ENCODE data around the gene CHRNB2. TPM values are rescaled to one million over a fixed set of nuclear protein-coding genes. Genes with fewer than 3 reads are reported as not detected.

The CHRNB2 gene
- total RNA-seq, 6 donors from 2014 or later = 0.15 TPM; not detected in 5

DNA sequence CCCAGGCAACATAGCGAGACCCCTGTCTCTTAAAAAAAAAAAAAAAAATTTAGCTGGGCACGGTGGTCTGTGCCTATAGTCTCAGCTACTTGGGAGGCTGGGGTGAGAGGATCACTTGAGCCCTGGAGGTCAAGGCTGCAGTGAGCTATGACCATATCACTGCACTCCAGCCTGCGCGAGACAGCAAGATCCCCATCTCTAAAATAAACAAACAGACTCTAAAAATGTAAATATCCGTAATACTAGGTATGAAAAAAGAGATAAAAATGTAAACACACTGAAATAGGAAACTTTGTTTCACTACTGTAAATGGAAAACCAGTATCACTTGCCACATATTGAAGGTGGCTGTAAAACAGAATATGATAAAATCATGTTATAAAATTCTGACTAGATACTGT lies 23.2 kb downstream of the CHRNB2 start:
- no peak for TF ChIP-seq POLR2AphosphoS5 (IDR thresholded peaks at IDR 0.05)
- TF ChIP-seq, protein P1, sequence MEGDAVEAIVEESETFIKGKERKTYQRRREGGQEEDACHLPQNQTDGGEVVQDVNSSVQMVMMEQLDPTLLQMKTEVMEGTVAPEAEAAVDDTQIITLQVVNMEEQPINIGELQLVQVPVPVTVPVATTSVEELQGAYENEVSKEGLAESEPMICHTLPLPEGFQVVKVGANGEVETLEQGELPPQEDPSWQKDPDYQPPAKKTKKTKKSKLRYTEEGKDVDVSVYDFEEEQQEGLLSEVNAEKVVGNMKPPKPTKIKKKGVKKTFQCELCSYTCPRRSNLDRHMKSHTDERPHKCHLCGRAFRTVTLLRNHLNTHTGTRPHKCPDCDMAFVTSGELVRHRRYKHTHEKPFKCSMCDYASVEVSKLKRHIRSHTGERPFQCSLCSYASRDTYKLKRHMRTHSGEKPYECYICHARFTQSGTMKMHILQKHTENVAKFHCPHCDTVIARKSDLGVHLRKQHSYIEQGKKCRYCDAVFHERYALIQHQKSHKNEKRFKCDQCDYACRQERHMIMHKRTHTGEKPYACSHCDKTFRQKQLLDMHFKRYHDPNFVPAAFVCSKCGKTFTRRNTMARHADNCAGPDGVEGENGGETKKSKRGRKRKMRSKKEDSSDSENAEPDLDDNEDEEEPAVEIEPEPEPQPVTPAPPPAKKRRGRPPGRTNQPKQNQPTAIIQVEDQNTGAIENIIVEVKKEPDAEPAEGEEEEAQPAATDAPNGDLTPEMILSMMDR (IDR thresholded peaks at IDR 0.05) = no peak
- TF ChIP-seq POLR2A (IDR thresholded peaks at IDR 0.05) = no peak
- no peak for TF ChIP-seq EP300 (IDR thresholded peaks at IDR 0.05)
- Histone ChIP-seq H3K9me3 (no peaks in the 10 kb centered on the region), H3K27me3 (no peaks in the 10 kb centered on the region), H3K27ac (no peak overlapping the region), H3K36me3 (peaks cover 76 to 99% (median 95%) of the 10 kb centered on the region in 4 donors), H3K4me1 (no peaks in the 10 kb centered on the region), H3K4me3 (no peak overlapping the region)
- WGBS, 2 donors = 77 to 88% methylated on average over 5 of the region's 5 CpGs
- DNase-seq = no peak
- no peak for ATAC-seq (ENCODE audit: low FRiP score in 2 of 2)

DNA sequence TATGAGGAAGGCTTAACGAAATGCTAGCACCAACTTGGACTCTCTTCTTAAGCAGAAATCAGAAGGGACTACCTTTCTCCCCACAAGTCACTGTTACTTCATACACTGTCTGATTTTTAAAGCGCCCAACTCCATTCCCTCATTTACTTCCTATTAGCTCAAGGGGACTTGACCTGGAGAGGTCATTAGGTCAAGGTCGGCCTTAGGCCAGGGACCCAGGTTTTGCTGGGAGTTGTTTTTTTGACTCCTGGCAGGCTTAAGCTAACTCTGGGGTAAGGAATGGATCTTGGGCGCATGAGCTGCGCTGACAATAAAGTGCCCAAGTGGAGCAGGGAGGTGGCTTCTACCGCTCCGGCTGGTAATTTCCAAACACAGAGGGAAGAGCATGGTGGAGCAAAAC lies 23.6 kb downstream of the CHRNB2 start:
- 94 to 98% methylated on average over 7 of the region's 7 CpGs for WGBS, 2 donors
- Histone ChIP-seq H3K4me3 (no peak overlapping the region), H3K27ac (no peak overlapping the region), H3K36me3 (peaks cover 76 to 99% (median 95%) of the 10 kb centered on the region in 4 donors), H3K9me3 (no peaks in the 10 kb centered on the region), H3K4me1 (no peaks in the 10 kb centered on the region), H3K27me3 (no peaks in the 10 kb centered on the region)
- no peak for TF ChIP-seq POLR2A (IDR thresholded peaks at IDR 0.05)
- TF ChIP-seq, protein P1 (IDR thresholded peaks at IDR 0.05) = no peak
- TF ChIP-seq EP300 (IDR thresholded peaks at IDR 0.05) = no peak
- DNase-seq (no peak), ATAC-seq (ENCODE audit: low FRiP score in 2 of 2) (no peak)

DNA sequence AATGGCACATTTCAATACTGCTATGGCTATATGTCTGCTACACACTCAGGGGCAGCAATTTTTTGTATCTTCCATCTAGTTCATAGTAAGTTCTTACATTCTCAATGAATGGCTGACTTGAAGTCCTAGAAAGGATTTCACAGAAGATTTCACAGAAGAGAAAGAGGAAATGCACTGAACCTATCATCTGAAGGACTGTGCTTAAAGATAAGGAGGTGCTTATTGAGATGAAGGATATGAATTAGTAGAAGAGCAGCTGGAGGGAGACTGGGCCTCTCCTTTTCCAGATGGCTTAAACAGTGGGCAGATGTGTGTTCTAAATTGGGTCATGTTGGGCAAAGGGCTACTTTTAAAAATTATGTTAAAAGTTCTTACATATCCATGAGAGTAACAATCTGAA lies 25.8 kb downstream of the CHRNB2 start:
- H3K4me1 ChIP-seq = no peaks in the 10 kb centered on the region
- DNase-seq (no peak), ATAC-seq (ENCODE audit: low FRiP score in 2 of 2) (no peak)
- no peaks in the 10 kb centered on the region for H3K9me3 ChIP-seq
- no peaks in the 10 kb centered on the region for H3K27me3 ChIP-seq
- H3K4me3 ChIP-seq = no peak overlapping the region
- no peak for TF ChIP-seq POLR2AphosphoS5 (IDR thresholded peaks at IDR 0.05)
- no peak for TF ChIP-seq POLR2A (IDR thresholded peaks at IDR 0.05)
- TF ChIP-seq EP300 (IDR thresholded peaks at IDR 0.05) = no peak
- TF ChIP-seq, protein P1 (IDR thresholded peaks at IDR 0.05) = no peak
- H3K36me3 ChIP-seq = peaks cover 76 to 99% (median 95%) of the 10 kb centered on the region in 4 donors
- H3K27ac ChIP-seq = no peak overlapping the region

DNA sequence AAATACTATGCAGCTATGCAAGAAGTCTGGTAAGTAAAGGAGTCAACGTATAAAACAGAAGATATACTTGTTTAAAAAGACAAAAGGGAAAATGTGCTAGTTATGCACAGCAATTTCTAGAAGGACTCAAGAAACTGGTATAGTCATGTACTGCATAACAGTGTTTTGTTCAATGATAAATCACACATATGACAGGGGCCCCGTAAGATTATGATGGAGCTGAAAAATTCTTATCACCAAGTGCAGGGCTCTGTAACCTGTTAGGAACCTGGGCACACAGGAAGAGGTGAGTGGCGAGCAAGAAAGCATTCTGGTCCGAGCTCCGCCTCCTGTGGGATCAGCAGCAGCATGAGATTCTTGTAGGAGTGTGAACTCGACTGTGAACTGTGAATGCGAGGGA lies 27.2 kb downstream of the CHRNB2 start:
- peaks cover 1 to 10% (median 6%) of the 10 kb centered on the region in 4 donors for H3K4me1 ChIP-seq
- no peak for DNase-seq
- no peak overlapping the region for H3K4me3 ChIP-seq
- no peak for TF ChIP-seq POLR2A (IDR thresholded peaks at IDR 0.05)
- ATAC-seq (ENCODE audit: low FRiP score in 2 of 2) = no peak
- H3K9me3 ChIP-seq = no peaks in the 10 kb centered on the region
- 88% methylated on average over 7 of the region's 7 CpGs for WGBS, 2 donors
- no peaks in the 10 kb centered on the region for H3K27me3 ChIP-seq
- peaks cover 62 to 99% (median 90%) of the 10 kb centered on the region in 4 donors for H3K36me3 ChIP-seq
- no peak overlapping the region for H3K27ac ChIP-seq

DNA sequence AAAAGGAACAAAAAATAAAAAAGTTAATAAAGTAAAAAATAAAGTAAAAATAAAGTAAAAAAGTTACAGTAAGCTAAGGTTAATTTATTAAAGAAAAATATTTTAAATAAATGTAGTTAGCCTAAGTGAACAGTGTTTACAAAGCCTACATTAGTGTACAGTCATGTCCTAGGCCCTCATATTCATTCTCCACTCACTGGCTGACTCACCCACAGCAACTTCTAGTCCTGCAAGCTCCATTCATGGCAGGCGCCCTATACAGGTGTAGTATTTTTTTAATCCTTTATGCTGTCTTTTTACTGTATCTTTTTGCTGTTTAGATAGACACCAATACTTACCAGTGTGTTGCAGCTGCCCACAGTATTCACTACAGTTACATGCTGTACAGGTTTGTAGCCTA lies 28.0 kb downstream of the CHRNB2 start:
- TF ChIP-seq POLR2A (IDR thresholded peaks at IDR 0.05) (no peak), EP300 (IDR thresholded peaks at IDR 0.05) (no peak), POLR2AphosphoS5 (IDR thresholded peaks at IDR 0.05) (no peak)
- TF ChIP-seq, protein P1 (IDR thresholded peaks at IDR 0.05) = no peak
- 93 to 100% methylated on average over 1 of the region's 1 CpG for WGBS, 2 donors
- no peak overlapping the region for H3K4me3 ChIP-seq
- H3K27me3 ChIP-seq = no peaks in the 10 kb centered on the region
- no peaks in the 10 kb centered on the region for H3K9me3 ChIP-seq
- H3K4me1 ChIP-seq = peaks cover 7 to 18% (median 10%) of the 10 kb centered on the region in 4 donors
- no peak overlapping the region for H3K27ac ChIP-seq
- no peak for ATAC-seq (ENCODE audit: low FRiP score in 2 of 2)
- H3K36me3 ChIP-seq = peaks cover 56 to 99% (median 88%) of the 10 kb centered on the region in 4 donors
- DNase-seq = no peak
